Stimulated activated CD4-positive, alpha-beta T cell treated with anti-CD3 and anti-CD28 coated beads, TNF-alpha, amount 100 ng/mL, for 4 hours (primary cell): Measurements from ENCODE around the gene HOXB13.

Source experiments
- DNase-seq, 3 experiments: peaks; one replicate each; pipeline ENCODE4 v3.0.0-alpha.2; 2020; ENCODE audit warnings: low read depth in 3 of 3

The HOXB13 gene

DNA sequence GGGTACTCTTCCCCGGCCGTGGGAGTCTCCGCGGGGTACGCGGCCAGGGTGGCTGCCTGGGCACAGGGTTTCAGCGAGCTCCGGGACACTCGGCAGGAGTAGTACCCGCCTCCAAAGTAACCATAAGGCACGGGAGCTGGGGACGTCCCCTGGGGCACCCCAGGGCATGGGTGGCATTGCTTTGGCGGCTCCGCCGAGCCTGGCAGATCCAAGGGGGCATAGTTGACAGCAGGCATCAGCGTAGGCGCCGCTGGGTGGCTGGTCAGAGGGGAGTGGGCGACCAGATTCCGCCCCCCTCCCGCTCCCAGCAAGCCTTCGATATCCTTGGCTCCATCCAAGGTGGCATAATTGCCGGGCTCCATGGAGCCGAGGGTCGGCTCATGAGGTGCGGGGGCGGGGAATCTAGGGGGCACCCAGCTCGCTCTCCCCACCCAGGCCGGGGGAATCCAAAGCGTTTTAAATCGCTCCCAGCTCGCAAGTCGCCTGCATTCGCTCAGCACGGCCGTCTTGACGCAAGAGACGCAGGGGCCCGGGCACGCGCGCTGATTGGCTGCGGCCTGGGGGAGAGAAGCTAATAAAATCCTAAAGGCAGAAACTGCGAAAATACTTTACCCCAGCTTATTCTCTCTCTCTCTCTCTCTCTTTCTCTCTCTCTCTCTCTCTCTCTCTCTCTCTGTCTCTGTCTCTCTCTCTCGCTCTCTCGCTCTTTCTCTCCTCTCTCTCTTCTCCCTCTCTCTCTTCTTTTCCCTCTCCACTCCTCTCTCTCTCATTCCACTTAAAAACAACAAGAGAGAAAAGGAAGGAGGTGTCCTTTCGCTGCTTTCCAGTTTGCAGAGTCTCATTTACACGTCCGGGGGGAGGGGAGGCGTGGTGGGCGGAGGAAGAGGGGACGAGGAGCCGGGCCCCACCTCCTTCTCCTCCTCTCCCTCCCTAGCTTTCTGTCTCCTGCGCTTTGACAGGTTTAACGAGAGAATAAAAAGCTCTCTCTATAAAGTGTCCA is at the start of gene HOXB13:
Gene HOXB13, minus strand, starts transcription at position 519 of the 1,000 bp plus-strand sequence. Its CDS starts 157 bp downstream, at position 362.
- no peak for DNase-seq

DNA sequence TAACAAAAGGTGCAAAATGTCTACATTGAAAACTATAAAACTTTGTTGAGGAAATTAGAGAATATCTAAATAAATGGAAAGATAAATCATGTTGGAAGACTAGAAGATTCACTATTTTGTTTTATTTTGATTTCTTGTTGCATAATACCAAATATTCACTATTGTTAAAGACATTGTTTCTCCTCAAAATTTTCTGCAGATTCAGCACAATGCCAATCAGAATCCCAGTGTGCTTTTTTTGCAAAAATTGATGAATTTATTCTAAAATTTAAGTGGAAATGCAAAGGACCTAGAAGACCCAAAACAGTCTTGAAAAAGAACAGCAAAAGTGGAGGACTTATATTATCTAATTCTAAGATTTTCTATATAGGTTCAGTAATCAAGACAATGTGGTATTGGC is 48.1 kb upstream of the HOXB13 start:
- no peak for DNase-seq

DNA sequence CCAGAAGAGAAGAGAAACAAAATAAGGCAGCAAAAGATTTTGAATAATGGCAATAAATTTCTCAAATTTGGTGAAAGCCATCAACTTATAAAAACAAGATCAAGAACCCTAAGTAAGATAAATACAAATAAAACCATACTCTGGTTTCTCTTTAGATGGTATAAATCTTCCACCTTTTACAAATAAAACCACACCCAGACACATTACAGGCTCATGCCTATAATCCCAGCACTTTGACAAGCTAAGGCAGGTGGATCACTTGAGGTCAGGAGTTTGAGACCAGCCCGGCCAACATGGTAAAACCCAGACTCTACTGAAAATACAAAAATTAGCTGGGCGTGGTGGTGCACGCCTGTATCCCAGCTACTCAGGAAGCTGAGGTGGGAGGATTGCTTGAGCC is 44.7 kb upstream of the HOXB13 start:
- DNase-seq = no peak

DNA sequence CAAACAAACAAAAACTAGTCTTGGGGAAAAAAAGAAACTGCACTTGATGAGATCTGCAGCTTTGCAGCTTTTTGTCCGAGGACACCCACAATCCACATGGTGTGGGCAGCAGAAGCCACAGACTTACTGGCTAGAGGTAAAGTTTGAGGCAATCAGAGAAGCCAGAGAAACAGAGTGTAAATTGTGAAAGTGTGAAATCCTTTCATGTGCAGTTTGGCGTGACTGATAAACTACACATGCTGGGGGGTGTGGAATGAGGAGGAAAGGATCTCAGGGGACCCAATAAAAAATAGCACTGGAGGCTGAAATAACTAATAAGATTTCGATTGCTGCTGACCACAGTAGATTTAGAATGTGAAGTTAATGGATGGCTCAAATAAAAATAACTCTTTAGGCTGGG is 42.4 kb upstream of the HOXB13 start:
- no peak for DNase-seq

DNA sequence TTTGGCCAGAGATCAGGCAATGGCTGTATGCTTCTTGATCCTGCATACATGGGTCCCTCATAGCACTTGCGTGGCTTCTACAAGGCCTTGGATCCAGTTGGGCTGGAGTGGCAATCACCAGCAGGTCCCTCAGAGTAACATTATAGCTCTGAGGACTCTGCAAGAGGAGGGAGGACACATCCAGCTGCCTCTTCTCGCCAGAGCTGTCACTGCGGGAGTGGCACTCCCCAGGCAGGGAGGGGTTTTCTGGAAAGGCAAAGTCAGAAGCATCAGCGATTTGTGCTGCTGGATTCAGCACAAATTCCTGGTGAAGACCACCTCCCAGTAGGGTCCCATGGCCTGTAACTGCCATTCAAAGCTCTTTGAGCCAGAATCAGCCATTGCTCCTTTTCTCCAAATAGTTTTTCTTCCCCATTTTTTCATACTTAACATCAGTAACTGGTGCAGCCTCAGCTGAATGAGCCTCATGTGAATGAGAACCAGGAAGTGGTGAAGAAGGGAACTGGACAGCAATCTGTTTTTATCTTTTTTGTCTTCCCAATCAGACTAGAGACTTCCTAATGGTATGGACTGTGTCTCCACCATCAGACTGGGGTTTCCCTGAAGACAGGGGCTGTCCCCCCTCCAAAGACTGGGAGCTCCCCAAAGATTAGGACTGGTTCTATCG is 40.6 kb upstream of the HOXB13 start:
- no peak for DNase-seq

DNA sequence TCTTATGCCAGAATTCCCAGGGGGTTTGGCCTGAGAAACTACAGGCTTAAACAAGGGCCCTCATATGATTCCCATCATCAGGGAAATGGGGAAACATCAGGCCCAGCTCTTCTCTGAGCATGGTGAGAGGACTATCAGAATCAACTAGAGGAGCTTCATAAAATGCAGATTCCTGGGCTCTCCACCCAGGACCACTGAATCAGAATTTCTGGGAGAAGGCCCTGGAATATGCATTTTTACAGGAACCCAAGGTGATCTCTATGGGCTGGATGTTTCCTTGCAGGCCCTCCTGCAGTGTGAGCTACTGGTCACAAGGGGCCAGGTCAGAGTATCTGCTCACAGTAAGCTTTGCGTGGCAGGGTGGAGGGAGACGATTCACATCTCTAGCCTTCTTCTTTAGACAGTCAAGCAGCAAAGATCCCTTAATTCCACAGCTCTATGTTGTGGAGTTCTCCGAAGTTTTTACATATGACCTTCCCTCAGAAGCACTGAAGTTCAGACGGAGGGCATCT is 38.8 kb upstream of the HOXB13 start:
- DNase-seq = no peak

DNA sequence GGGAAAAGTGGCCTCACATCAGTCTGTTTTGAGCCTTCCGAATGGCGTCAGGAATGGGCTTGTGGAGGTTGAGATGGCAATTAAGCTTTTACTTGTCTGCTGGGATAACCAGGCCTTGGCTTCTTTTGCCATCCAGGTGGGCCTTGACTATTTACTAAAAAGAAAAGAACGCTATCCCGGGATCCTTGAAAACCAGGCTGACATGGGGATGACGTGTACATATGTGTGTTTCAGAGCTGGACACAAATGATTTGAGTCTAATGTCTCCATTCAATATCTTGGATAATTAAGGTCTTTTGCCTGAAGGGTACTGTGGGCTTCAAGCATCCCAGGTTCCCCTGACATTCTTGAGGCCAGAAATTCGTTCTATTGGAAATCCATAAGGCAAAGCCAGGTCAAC is 32.6 kb upstream of the HOXB13 start:
- no peak for DNase-seq

DNA sequence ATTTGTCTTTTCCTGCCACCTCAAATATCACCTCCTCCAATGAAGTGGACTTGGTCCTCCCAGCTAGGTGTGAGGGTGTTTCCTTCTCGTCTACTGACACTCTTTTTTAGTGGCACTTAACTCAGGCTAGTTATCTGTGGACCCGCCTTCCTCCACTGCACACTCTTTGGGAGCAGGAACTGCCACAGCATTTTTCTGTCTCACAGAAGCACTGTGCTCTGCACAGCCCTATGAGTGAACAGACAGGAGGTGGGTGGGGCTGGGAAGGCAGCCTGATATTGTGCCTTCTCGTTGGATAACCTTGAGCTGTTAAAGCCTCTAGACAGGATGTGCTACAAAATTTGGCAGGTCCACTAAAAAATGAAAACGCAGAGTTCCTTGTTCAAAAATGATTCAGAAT is 31.9 kb upstream of the HOXB13 start:
- DNase-seq = no peak

DNA sequence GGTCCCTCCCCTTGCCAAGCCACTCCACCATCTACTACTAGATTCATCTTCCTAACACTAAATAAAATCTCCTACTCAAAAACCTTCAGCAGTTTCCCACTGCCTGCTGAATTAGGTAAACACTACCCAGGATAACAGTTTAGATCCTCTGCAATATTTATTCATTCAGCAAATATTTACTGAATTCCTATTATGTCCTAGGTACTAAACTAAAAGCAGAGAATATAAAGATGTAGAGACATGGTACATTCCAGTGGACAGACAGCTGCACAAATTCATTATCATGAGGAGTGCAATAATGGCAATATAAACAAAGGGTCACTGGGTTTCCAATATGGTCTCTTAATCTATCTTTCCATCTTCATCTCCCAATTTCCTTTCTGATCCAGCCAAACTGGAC is 30.7 kb upstream of the HOXB13 start:
- DNase-seq = no peak

DNA sequence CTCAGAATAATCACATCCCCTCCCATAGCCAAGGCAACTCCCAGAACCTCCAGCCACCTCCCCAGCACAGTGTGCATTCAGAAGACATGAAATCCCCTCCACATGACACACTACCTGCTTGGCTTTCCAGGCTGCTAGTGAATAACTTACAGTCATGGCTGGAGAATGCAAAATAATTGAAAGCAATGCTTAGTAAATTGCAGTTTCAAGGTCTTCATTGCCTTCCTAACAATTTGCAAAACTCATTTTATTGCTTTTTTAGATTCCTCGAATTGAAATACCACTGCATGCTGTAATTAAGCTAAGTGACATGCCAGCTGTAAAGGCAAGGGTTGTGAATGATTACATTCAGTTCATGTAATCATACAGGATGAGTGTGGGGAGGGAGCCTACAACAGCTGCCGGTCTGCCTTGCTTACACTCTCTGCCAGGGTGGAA is 29.0 kb upstream of the HOXB13 start:
- DNase-seq = no peak

DNA sequence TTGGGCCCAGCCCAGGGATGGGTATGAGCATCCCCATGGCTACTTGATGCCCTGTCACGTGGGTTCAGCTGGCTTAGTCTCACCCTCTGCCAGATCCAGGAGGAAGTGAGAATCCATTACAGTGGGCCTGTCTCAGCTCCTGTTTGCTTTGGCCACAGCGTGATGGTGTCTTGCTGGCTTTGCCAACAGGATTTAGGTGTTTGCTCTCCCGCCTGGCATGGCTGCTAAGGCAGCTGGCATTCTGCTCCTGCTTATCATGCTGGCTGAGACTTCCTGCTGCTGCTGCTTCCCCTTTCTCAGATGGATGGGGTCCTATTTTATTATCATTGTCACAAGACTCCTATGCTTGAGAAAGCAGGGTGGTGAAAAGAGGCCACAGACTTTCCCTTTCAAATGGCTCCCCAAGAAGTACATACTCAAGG is 28.3 kb upstream of the HOXB13 start:
- DNase-seq = no peak

DNA sequence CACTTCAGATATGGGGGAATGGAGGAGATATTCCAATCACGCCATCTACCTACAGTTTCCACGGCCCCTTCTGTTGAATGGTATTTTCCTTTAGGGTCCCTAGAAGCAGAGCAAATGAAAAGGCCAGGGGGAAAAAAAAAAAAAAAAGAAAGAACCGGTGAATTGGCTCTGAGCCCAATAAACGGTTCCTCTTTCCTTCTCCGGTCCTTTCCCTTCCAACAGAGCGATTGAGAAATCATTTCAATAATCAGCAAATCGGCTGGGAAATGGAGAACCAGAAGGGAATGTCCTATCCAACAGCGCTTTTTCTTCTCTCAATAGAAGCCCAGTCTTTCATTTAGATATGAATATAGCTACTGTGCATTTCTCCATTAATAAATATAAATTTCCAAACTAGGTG is 26.8 kb upstream of the HOXB13 start:
- DNase-seq = no peak

DNA sequence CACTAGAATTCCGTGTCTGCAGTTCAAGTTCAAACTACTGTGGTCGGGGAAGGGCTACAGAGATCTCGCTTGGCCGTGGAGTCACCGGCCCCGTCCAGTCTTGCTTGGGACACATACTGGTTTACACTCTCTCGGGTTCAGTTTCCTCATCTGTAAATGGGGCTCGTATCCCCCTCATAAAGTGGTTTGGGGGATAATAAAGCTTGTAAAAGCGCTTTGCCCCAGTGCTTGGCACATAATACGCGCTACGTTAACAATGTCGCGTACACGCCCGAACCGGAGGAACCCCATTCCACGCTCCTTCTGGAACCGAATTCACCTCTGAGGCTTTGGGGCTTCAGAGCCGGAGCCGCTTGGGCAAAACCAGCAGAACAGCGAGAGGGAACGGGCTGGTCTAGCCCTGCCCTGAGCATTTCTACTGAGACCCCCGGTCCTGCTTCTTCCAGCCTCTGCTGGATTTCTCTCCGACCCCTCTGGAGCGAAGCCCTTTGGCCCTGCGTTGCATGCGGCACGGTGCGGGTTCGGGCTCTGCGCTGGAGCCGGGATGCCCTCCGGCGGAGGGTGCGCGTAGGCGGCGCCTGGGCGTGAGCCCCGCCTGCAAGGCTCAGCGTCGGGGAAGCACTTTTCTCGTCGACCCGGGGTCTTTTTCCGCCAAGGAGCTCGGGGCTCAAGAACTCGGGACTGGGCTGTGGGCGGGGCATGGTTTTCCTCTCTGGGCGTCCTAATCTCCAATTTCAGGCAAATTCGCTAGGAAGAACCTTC is 26.1 kb upstream of the HOXB13 start:
- DNase-seq = peak in 1 of 3 experiments; percentile 8

DNA sequence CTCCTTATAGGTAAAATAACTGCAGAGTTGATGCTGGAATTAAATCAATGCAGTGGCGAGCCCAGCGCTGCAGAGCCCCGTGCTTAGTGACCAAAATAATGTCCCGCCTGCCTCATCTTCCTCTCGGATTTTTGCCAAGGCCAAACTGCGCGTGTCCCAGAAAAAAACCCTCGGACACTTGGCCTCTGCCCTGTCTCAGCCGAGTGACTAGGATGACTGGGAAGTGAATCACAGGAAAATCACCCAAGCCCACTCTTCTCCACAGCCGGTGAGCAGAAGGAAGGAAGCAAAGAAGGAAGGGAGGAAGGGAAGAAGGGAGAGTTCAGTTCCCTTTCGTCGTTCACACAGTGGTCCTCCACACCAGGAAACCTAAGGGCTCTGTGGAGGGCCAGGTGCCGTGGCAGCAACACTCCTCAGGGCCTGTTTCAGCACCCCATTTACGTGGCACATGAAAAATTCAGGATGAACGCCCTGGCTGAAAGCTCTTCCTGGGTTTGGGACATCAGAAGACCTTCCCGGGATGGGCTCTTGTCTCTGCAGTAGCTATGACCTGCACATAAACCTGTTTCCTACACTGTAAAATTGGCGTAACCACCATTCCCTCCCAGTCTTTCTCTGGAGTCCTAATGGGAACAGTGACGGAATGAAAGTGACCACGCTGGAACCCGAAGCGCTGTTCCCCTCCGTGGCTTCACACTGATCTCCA is 25.4 kb upstream of the HOXB13 start:
- no peak for DNase-seq

DNA sequence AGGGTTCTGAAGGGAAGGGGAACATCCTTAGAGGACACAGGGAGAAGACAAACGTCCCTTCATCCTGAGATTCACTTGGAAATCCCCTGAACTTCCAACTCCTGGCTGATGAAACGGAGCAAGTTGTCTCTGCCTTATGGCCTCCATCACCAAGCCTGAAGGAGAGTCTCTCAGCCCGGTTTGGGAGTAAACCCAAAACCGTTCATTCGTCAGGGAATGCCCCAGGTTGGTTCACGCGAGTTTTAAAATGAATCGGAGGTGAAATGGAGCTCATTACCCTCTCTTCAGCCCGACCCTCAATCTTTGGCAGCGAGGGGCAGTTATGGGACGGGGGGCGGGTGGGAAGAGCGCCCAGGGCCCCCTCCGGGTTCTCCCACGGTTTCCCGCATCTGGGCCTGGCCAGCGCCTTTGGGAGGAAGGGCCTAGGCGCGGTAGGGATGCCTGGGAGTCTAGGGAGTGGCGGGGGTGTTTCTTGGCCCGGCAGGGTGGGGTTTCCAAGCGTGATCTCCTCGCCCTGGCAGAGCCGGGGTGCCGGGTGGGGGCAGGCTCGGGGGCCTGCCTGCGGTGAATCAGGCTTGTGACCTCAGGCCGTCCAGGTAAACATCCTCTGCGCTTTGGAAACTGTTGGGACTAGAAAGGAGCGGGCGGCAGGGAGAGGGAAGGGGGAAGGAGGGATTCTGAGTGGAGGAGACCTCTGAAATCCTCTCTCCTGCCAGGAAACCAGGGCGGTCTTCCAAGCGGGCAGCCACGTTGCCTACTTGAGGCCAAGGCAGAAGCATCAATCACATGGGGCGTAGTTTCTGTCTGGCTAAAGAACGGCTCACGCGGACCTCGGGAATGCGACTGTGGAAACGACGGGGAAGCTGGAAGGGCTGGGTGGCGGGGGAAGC is 24.1 kb upstream of the HOXB13 start:
- no peak for DNase-seq

DNA sequence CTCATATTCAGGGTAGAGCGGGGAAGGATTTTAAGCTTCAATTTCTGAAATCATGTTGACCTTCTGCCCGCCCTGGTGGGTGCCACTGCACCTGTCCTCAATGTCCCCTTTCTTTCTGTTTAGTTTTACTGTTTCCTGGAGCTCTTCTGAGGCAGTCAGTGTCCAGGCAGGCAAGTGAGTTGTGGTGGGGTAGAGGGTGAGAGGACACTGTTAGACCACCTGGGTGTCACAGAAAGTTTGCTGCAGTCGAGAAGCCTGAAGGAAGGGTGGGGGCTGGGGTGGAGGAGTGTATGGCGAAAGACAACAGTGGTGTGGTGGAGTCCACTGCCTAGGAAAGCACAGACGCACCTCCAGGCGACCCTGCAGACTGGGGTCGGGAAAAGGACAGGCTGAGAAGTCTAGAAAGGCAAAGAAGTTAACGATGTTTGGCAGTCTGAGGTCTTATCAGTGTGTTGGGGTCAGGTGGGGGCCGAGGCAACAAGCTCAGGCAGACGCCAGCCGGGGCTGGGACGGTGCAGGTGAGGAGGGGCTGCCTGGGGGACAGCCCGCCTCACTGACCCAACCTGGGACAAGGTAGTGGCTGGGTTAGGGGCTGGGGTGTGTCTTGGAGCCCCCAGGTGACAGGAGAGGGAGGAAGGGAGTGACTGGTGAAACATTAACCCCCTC is 23.3 kb upstream of the HOXB13 start:
- no peak for DNase-seq

DNA sequence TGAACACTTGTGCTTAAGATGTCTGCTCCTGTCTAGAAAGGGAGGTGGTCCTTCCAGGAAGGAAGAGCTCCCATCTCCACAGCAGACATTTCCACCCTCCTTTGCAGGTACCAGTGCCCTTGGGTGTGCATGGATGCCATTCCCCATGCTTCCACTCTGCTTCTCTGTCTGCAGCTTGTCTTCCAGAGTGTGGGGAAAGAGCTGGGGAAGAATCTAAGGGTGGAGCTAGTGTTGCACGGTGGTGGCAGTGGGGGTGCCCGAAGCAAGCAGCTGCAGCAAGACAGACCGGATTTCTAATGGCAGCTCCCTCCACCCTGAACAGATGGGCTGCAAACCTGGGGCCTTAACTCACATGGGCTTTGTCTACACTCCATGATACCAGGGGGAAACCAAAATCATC is 22.6 kb upstream of the HOXB13 start:
- no peak for DNase-seq

DNA sequence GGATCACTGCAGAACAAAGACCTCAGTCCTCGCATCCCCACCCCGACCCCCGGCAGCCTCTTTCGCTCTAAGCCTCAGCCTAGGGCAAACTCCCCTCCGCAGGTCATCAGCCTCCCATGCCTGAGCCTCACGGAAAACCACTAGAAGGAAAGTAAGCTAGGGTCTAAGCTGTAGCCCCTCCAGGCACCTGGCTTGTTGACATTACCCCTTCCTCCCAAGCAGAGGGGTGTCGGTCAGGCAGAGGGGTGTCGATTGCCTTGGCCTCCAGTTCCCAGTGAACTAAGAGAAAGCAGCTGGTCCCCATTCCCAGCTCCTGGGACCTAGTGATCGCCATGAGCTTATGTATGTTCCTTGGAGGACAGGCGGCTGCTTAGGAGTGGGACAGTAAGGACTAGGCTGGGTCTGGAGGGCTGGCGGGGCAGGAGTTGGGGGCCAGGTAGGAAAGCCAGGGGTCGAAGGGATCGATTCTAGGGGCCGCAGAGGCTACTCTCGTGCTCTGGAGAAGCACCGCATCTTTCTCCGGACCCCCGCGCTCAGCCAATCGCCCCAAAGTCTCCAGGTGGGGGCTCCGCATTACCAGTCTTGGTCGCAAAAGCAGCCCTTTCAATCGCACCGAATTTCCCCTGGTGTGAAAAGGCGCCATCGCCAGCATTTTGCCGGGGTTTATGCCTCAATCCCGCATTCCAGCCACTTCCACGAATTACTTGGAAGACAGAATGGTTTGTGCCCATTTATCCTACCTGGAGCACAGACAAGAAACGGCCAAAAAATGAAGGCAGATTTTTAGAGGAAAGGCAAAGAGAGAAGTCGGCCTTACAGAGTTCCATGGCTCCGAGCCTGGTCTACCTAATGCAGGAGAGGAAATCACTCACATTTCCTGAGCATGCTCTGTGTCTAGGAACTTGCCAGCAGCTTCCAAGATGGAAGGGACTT is 21.3 kb upstream of the HOXB13 start:
- DNase-seq = no peak
